Stimulated activated CD8-positive, alpha-beta memory T cell treated with anti-CD3 and anti-CD28 coated beads, Interleukin-4, amount 100 ng/mL, for 48 hours (primary cell): ENCODE measurements around the gene FADS6.
"Not testable (repeated sequence)": the region's sequence is repeated elsewhere in the genome, so short reads cannot be mapped to it uniquely, and the experiment has no call there.

ENCODE experiments used
- DNase-seq: peaks from one replicate; pipeline ENCODE4 v3.0.0-alpha.2; 2020

FADS6 gene

GRCh38 chr17:74882517-74883240 lies 10.8 kb downstream of the FADS6 start:
- no peak for DNase-seq

- no peak for DNase-seq
Measured at GRCh38 chr17:74881073-74881472, 12.4 kb downstream of the FADS6 start.

DNA sequence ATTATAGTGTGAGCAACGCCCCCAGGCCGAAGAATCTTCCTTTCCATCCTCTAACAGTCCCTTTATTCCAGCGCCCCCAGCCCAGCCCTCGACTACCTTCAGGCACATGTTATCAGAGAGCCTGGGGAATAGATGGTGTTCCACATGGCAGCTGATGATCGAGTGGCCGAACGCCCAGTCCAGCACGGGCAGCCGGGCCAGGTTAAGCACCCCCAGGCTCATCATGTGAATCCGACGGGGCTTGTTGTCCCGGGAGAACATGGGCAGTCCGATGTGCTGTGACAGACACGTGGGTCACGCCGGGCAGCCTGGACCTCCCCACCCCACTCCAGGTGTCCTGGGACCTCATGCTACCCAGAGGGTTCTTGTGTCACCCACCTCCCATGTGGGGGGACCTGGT lies 14.1 kb downstream of the FADS6 start:
- no peak for DNase-seq

DNA sequence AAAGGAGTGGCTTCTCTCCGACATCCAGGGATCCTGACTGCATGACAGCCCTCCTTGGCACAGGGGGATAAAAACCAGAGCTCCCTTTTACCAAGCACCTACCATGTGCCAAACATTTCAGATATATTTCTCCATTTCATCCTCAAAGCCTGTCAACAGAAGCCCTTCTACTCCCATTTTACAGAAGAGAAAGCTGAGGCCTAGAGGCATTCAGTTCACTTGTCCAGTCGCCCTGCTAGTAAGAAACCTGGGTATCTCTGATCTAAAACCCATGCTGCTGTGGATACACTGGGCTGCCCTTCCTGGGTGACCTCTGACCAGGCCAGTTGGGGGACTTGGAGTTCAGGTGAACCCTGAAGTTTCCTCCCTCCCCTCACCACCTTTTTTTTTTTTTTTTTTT lies 14.8 kb downstream of the FADS6 start:
- DNase-seq = no peak

GRCh38 chr17:74877592-74878548 lies 15.6 kb downstream of the FADS6 start:
- no peak for DNase-seq

DNA sequence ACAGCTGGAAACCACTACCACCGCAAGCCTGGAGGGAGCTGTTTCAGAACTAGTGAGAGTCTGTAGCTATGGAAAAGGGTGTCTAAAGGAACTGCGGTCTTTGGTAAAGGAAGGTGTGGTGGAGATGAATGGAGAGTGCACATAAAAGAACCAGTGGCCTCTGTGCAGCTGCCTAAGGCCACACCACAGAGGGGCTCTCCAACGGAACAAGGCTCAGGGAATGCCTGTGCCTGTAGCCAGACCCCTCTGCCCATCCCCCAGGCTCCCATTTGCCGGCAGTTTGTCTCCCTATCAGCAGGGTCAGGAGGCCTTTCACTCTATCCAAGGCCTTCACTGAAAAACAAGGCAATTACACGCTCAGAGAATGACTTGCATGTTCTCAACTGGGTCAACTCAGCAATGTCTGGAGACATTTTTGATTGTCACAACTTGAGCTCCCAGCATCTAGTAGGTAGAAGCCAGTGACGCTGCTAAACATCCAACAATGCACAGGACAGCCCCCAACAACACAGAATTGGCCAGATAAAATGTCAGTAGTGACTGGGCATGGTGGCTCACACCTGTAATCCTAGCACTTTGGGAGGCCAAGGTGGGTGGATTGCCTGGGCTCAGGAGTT lies 17.3 kb downstream of the FADS6 start:
- DNase-seq = no peak

- DNase-seq = no peak
Measured at GRCh38 chr17:74875155-74875976, 18.1 kb downstream of the FADS6 start.

DNA sequence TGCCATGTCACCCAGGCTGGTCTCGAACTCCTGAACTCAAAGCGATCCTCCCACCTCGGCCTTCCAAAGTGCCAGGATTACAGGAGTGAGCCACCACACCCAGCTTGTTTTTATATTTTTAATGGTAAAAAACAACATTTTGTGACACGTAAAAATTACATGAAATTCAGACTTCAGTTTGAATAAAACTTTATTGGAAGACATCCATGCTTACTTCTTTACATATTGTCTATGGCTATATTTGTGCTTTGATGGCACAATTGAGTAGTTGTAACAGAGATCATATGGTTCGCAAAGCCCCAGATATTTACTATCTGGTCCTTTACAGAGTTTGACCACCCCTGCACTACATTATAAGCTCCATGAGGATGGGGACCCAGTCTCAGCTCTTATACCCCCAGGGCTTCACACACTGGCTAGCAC lies 18.8 kb downstream of the FADS6 start:
- DNase-seq = no peak

GRCh38 chr17:74873874-74874614 lies 19.4 kb downstream of the FADS6 start:
- no peak for DNase-seq

- peak; percentile 100 for DNase-seq
Measured at GRCh38 chr17:74873037-74873873, 20.2 kb downstream of the FADS6 start.

- DNase-seq = no peak
Measured at GRCh38 chr17:74872313-74873036, 21.0 kb downstream of the FADS6 start, which contains the start of gene FDXR. FDXR (minus strand) TSS chr17:74872994; CDS start chr17:74872944, 50 bp downstream.

- no peak for DNase-seq
Measured at GRCh38 chr17:74871356-74872076, 21.9 kb downstream of the FADS6 start.

- DNase-seq = no peak
Measured at GRCh38 chr17:74870512-74870911, 22.9 kb downstream of the FADS6 start.

DNA sequence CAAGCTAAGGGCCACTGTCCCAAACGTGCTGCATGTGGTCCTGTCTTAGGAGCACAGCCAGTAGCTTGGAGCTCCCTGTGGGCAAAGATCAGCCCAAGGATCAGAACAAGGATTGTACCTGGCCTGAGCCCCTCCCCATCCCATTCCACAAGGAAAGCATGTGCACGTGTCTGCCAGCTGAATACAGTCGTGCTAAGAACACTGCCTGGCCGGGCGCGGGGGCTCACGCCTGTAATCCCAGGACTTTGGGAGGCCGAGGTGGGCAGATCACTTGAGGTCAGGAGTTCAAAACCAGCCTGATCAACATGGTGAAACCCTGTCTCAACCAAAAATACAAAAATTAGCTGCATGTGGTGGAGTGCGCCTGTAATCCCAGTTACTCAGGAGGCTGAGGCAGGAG lies 23.4 kb downstream of the FADS6 start:
- not testable (repeated sequence) for DNase-seq

- no peak for DNase-seq
Measured at GRCh38 chr17:74868908-74869255, 24.6 kb downstream of the FADS6 start.

GRCh38 chr17:74868251-74868907 lies 25.1 kb downstream of the FADS6 start:
- no peak for DNase-seq

DNA sequence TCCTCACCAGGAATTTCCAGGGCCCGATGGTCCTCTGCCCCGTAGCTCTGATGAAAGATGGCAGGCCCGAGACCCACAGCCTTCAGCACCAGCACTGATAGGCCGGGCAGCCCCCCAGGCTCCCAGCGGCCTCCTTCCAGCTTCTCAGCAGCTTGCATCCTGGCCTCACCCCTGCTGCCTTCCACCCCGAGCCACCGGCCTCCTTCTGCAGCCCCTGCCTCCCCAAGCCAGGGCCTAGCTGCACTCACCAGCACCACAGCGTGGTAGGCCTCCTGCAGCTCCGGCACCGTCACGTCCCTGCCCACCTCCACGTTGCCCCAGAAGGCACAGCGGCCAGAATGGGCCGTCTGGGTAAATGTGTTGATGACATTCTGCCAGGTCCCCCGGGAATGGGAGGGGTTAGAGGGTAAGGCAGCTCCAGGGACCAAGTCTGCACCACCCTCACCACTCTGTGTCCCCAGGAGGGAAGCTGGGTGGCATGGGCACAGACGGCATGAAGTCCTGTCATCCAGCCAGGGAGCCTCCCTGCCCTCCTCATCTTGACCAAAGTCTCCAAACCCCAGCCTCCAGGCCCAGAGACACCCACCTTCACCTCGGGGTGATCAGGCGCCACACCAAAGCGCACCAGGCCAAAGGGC lies 27.1 kb downstream of the FADS6 start:
- DNase-seq = no peak

DNA sequence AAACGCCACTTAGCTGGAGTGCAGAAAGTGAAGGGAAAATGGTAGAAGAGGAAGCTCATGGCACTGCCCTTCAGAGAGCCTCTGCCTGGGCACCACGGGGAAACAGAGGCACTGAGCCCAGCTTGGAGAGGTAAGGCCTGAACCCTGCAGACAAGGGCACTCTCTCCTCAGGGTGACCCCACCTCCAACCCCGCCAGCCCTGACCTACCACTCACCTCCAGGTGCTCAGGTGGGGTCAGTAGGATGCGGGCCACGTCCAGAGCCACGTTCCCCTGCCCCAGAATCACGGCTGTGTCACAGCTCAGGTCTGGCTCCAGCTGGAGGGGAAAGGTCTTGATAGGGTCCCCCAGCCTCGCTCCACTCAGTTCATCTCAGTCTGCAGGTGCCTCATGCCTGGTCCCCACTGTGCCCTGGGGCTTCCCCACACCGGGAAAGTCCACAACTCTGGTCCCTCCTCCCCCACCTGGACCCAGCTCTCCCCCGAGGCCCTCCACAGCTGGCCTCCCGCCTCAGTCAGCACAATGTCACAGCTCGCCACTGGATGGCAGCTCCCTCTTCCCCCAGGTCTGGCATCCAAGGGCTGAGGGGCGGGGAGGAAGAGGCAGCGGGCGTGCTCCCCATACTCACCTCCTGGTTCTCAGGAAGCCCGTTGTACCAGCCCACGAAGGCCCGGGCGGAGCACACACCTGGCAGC lies 27.8 kb downstream of the FADS6 start:
- no peak for DNase-seq
